ENCODE measurements around the gene PDE10A.
"Not testable (repeated sequence)": the region's sequence is repeated elsewhere in the genome, so short reads cannot be mapped to it uniquely, and the experiment has no call there.

PDE10A gene

GRCh38 chr6:165624871-165625639, 38.0 kb downstream of the PDE10A start:
- DNase-seq (ENCODE audit: low read depth): no peak

GRCh38 chr6:165621940-165622339, 41.1 kb downstream of the PDE10A start:
- no peak for DNase-seq (ENCODE audit: low read depth)

GRCh38 chr6:165618891-165619290, 44.1 kb downstream of the PDE10A start:
- DNase-seq (ENCODE audit: low read depth): not testable (repeated sequence)

GRCh38 chr6:165618241-165618640, 44.8 kb downstream of the PDE10A start:
- no peak for DNase-seq (ENCODE audit: low read depth)

GRCh38 chr6:165617528-165617927, 45.5 kb downstream of the PDE10A start:
- no peak for DNase-seq (ENCODE audit: low read depth)

- no peak for DNase-seq (ENCODE audit: low read depth)
Observed at GRCh38 chr6:165616116-165616515, 46.9 kb downstream of the PDE10A start.

- DNase-seq (ENCODE audit: low read depth): no peak
Observed at GRCh38 chr6:165615636-165616035, 47.4 kb downstream of the PDE10A start.

GRCh38 chr6:165611294-165611693, 51.7 kb downstream of the PDE10A start:
- DNase-seq (ENCODE audit: low read depth): no peak

- not testable (repeated sequence) for DNase-seq (ENCODE audit: low read depth)
Observed at GRCh38 chr6:165608577-165608976, 54.5 kb downstream of the PDE10A start.

GRCh38 chr6:165606740-165607008, 56.4 kb downstream of the PDE10A start:
- DNase-seq (ENCODE audit: low read depth): no peak

- DNase-seq (ENCODE audit: low read depth): no peak
Observed at GRCh38 chr6:165605901-165606739, 56.9 kb downstream of the PDE10A start.

GRCh38 chr6:165605182-165605875, 57.7 kb downstream of the PDE10A start:
- DNase-seq (ENCODE audit: low read depth): no peak

- DNase-seq (ENCODE audit: low read depth): no peak
Observed at GRCh38 chr6:165602291-165602690, 60.8 kb downstream of the PDE10A start.

- no peak for DNase-seq (ENCODE audit: low read depth)
Observed at GRCh38 chr6:165600606-165601005, 62.4 kb downstream of the PDE10A start.

GRCh38 chr6:165599596-165600487, 63.2 kb downstream of the PDE10A start:
- no peak for DNase-seq (ENCODE audit: low read depth)

GRCh38 chr6:165599121-165599520, 63.9 kb downstream of the PDE10A start:
- DNase-seq (ENCODE audit: low read depth): no peak

- DNase-seq (ENCODE audit: low read depth): no peak
Observed at GRCh38 chr6:165597821-165598220, 65.2 kb downstream of the PDE10A start.

- no peak for DNase-seq (ENCODE audit: low read depth)
Observed at GRCh38 chr6:165594584-165595333, 68.3 kb downstream of the PDE10A start.

- DNase-seq (ENCODE audit: low read depth): not testable (repeated sequence)
Observed at GRCh38 chr6:165592947-165593346, 70.1 kb downstream of the PDE10A start.

- no peak for DNase-seq (ENCODE audit: low read depth)
Observed at GRCh38 chr6:165588515-165588914, 74.5 kb downstream of the PDE10A start.

- no peak for DNase-seq (ENCODE audit: low read depth)
Observed at GRCh38 chr6:165587206-165587605, 75.8 kb downstream of the PDE10A start.

Data from stimulated activated CD8-positive, alpha-beta memory T cell treated with anti-CD3 and anti-CD28 coated beads, Interleukin-15, amount 100 ng/mL, for 24 hours (primary cell).